AG20443 (cell line): ENCODE results near the gene SORD.
A peak's percentile ranks its signal among the peaks of the same experiment; 100 is the strongest.

Experiments
- DNase-seq: peaks from one replicate; pipeline ENCODE4 v3.0.0; 2012; ENCODE audit warnings: low spot score, mixed read lengths

The SORD gene

GRCh38 chr15:45116482-45117307 is 93.7 kb downstream of the SORD start:
- DNase-seq, result no peak

GRCh38 chr15:45117308-45118130 is 94.5 kb downstream of the SORD start:
- no peak for DNase-seq

- peak; percentile 95 for DNase-seq
Measured at GRCh38 chr15:45118131-45118588, 95.2 kb downstream of the SORD start.

GRCh38 chr15:45118996-45119395 is 96.0 kb downstream of the SORD start:
- DNase-seq, result no peak

GRCh38 chr15:45120081-45120972 is 97.3 kb downstream of the SORD start:
- DNase-seq, result no peak

GRCh38 chr15:45121020-45121419 is 98.0 kb downstream of the SORD start:
- DNase-seq, result no peak

GRCh38 chr15:45121706-45122417 is 98.9 kb downstream of the SORD start:
- peak; percentile 90 for DNase-seq

GRCh38 chr15:45122719-45123118 is 99.7 kb downstream of the SORD start:
- no peak for DNase-seq

GRCh38 chr15:45123397-45123796 is 100.4 kb downstream of the SORD start:
- no peak for DNase-seq

- DNase-seq, result no peak
Measured at GRCh38 chr15:45126535-45127158, 103.7 kb downstream of the SORD start.
